GM19463 (cell line): Measurements from ENCODE around the gene TDRD5.

Source experiments
- ATAC-seq: cut with Tn5 transposase; IDR thresholded peaks from one replicate; pipeline ENCODE4 v1.9.1; 2021; ENCODE audit warnings: mild to moderate bottlenecking, moderate library complexity; ENCODE audit not compliant: unreplicated experiment

TDRD5 gene

GRCh38 chr1:179731643-179732042 lies 140.0 kb downstream of the TDRD5 start:
- no peak for ATAC-seq
